SU-DHL-6 (cell line): Measurements from ENCODE around the gene DIAPH3.

Experiments
- H2AFZ ChIP-seq: fragments of 200-600 bp; sonication (generic); 2 replicates; pipeline ENCODE4 v1.6.1; 2014; ENCODE audit warnings: low read depth, mild to moderate bottlenecking, moderate library complexity, mixed read lengths, antibody characterized with exemption, low read length; ENCODE audit not compliant: severe bottlenecking
- H3F3A ChIP-seq: fragments of 200-600 bp; shearing (Covaris generic); 2 replicates; pipeline ENCODE4 v1.6.0; 2016; ENCODE audit warnings: antibody characterized with exemption, mild to moderate bottlenecking; ENCODE audit not compliant: insufficient read depth
- H3K27ac ChIP-seq: fragments of 200-600 bp; sonication (generic); 2 replicates; pipeline ENCODE4 v1.5.1; 2016; ENCODE audit warnings: low read depth, mild to moderate bottlenecking, low read length, moderate library complexity, mixed read lengths
- H3K27me3 ChIP-seq: fragments of 200-600 bp; sonication (generic), shearing (Covaris generic); 2 replicates; pipeline ENCODE4 v1.6.0; 2014; ENCODE audit warnings: mild to moderate bottlenecking, low read length
- H3K36me3 ChIP-seq: fragments of 200-600 bp; sonication (generic); 2 replicates; pipeline ENCODE4 v1.6.1; 2014; ENCODE audit warnings: mild to moderate bottlenecking, low read length, mixed read lengths
- H3K4me2 ChIP-seq: fragments of 300-600, 200-600 bp; shearing (Covaris generic), sonication (generic); 2 replicates; pipeline ENCODE4 v1.6.0; 2014; ENCODE audit warnings: low read length, low read depth, mild to moderate bottlenecking; ENCODE audit not compliant: poor library complexity, severe bottlenecking
- H3K4me3 ChIP-seq: fragments of 200-600 bp; sonication (generic); 2 replicates; pipeline ENCODE4 v1.5.1; 2014; ENCODE audit warnings: antibody characterized with exemption, low read length, mild to moderate bottlenecking, mixed read lengths; ENCODE audit not compliant: insufficient read depth, poor library complexity, severe bottlenecking
- H3K79me2 ChIP-seq: fragments of 200-600 bp; sonication (generic); 2 replicates; pipeline ENCODE4 v1.6.1; 2014; ENCODE audit warnings: mild to moderate bottlenecking, low read length, moderate library complexity; ENCODE audit not compliant: insufficient read depth
- H3K9ac ChIP-seq: fragments of 200-600 bp; sonication (generic); 2 replicates; pipeline ENCODE4 v1.7.0; 2014; ENCODE audit warnings: mild to moderate bottlenecking, low read length
- H3K9me2 ChIP-seq: fragments of 200-600 bp; sonication (generic); replicated peaks from 2 replicates; pipeline ENCODE4 v1.6.1; 2014; ENCODE audit warnings: low read length; ENCODE audit not compliant: insufficient read depth
- H3K9me3 ChIP-seq: fragments of 200-600 bp; sonication (generic); 2 replicates; pipeline ENCODE4 v1.6.1; 2014; ENCODE audit warnings: low read length, mixed read lengths; ENCODE audit not compliant: insufficient read depth
- H4K20me1 ChIP-seq: fragments of 200-600 bp; sonication (generic); 2 replicates; pipeline ENCODE4 v1.6.1; 2014; ENCODE audit warnings: low read depth, mild to moderate bottlenecking, antibody characterized with exemption, low read length, moderate library complexity, mixed read lengths
- EZH2phosphoT487 ChIP-seq: fragments of 200-600 bp; sonication (generic), shearing (Covaris generic); conservative IDR thresholded peaks from 2 replicates; pipeline ENCODE4 v1.6.1; 2018; ENCODE audit warnings: mild to moderate bottlenecking, antibody characterized with exemption, low read length, moderate library complexity, mixed read lengths
- TF ChIP-seq, protein P1 (sequence below): fragments of 200-600 bp; sonication (generic); IDR thresholded peaks from one replicate; pipeline ENCODE4 v1.5.1; 2017; ENCODE audit warnings: antibody characterized with exemption, mild to moderate bottlenecking, low read length, moderate library complexity; ENCODE audit not compliant: insufficient read depth, poor library complexity, severe bottlenecking

Gene DIAPH3

DNA sequence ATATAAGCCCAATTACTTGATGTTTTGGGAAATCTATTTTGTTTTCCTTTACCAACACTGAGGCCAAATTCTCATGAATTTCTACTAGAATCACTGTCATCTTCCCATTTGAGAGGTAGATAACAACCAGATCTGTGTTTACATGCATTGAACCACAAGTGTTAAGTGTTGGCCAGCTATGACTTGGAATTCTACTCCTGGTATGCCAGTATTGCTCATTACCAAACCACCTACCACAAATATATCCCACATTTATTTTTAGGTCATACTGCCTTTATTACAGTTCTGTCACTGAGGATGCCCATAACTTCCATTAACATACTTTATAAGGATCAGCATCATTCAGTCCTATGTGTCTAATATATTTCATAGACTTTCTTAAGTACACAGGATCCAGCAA is 328.9 kb downstream of the DIAPH3 start:
- H3F3A ChIP-seq, result no peaks in the 10 kb centered on the region
- H3K4me3 ChIP-seq, result no peak overlapping the region
- H3K27me3 ChIP-seq, result no peaks in the 10 kb centered on the region
- H3K79me2 ChIP-seq, result no peaks in the 10 kb centered on the region
- no peaks in the 10 kb centered on the region for H3K9me3 ChIP-seq
- no peaks in the 10 kb centered on the region; the same call in 1 of the 2 replicates for H3K36me3 ChIP-seq
- TF ChIP-seq EZH2phosphoT487, result no peak
- TF ChIP-seq, protein P1, sequence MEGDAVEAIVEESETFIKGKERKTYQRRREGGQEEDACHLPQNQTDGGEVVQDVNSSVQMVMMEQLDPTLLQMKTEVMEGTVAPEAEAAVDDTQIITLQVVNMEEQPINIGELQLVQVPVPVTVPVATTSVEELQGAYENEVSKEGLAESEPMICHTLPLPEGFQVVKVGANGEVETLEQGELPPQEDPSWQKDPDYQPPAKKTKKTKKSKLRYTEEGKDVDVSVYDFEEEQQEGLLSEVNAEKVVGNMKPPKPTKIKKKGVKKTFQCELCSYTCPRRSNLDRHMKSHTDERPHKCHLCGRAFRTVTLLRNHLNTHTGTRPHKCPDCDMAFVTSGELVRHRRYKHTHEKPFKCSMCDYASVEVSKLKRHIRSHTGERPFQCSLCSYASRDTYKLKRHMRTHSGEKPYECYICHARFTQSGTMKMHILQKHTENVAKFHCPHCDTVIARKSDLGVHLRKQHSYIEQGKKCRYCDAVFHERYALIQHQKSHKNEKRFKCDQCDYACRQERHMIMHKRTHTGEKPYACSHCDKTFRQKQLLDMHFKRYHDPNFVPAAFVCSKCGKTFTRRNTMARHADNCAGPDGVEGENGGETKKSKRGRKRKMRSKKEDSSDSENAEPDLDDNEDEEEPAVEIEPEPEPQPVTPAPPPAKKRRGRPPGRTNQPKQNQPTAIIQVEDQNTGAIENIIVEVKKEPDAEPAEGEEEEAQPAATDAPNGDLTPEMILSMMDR, result no peak
- H3K9me2 ChIP-seq, result no peaks in the 10 kb centered on the region
- no peak overlapping the region for H3K9ac ChIP-seq
- no peaks in the 10 kb centered on the region for H4K20me1 ChIP-seq
- no peak overlapping the region for H3K4me2 ChIP-seq
- H3K27ac ChIP-seq, result no peak overlapping the region
- no peak overlapping the region for H2AFZ ChIP-seq

DNA sequence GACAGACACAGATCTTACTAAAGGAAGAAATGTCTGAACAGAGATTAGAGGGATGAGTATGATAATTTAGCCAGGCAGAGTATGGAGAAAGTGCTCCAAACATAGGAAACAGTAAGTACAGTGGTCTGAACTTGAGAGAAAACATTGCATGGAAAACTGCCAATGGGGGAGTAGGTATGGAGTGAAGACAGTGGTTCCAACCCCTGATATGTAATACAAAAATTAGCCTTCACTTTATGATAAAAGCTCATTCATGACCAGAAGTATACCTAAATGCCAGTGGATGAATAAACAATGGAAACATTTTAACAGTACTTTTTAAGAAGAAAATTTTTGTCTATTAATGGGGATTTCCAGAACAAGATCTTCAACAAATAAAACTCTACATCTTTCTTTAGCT is 334.0 kb downstream of the DIAPH3 start:
- TF ChIP-seq EZH2phosphoT487, result no peak
- TF ChIP-seq, protein P1, result no peak

DNA sequence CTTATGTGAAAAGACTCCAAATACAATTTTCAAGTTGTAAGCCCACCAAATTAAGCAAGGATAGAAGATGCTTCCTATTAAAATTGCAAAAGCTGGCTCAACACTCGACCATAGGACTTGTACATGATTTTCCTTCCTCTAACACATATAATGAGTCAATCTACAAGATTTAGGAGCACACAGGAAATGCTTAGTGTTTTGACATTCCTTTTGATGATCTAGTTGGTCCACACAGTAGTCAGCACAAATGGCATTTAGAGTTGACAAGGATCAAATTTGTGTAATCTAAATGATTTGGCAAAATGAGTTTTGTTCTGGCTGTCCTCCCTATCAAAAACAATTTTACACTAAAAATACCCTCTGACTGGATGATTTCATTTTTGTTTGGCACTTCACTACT is 340.2 kb downstream of the DIAPH3 start:
- Histone ChIP-seq H3K9me2 (no peaks in the 10 kb centered on the region), H3K9ac (no peak overlapping the region), H3K9me3 (no peaks in the 10 kb centered on the region), H3K79me2 (no peaks in the 10 kb centered on the region), H3K4me2 (no peak overlapping the region), H3K27me3 (no peaks in the 10 kb centered on the region), H2AFZ (no peak overlapping the region), H3K36me3 (no peaks in the 10 kb centered on the region), H3K4me3 (no peak overlapping the region), H3F3A (no peaks in the 10 kb centered on the region), H3K27ac (no peak overlapping the region), H4K20me1 (no peaks in the 10 kb centered on the region)
- no peak for TF ChIP-seq EZH2phosphoT487
- TF ChIP-seq, protein P1, result no peak

More for the DNA sequence above, 334.0 kb downstream of the DIAPH3 start:
- Histone ChIP-seq H3K9me2 (no peaks in the 10 kb centered on the region), H3K27me3 (no peaks in the 10 kb centered on the region), H3K36me3 (no peaks in the 10 kb centered on the region; the same call in 1 of the 2 replicates), H3F3A (no peaks in the 10 kb centered on the region), H3K9ac (no peak overlapping the region), H3K4me3 (no peak overlapping the region), H3K9me3 (no peaks in the 10 kb centered on the region), H3K4me2 (no peak overlapping the region), H2AFZ (no peak overlapping the region), H3K79me2 (no peaks in the 10 kb centered on the region), H4K20me1 (no peaks in the 10 kb centered on the region), H3K27ac (no peak overlapping the region)
